ENCODE results near the gene DGKB. TPM values are rescaled to one million over a fixed set of nuclear protein-coding genes. Genes with fewer than 3 reads are reported as not detected.
"Not testable (repeated sequence)": the region's sequence is repeated elsewhere in the genome, so short reads cannot be mapped to it uniquely, and the experiment has no call there.

The DGKB gene
- total RNA-seq, 6 experiments from 2014 or later, result 0.23 to 0.76 (median 0.61) TPM

GRCh38 chr7:14289957-14290356, 612.6 kb downstream of the DGKB start:
- H3K36me3 Mint-ChIP-seq (ENCODE audit: low read depth), result no peaks in the 10 kb centered on the region
- no peak for TF ChIP-seq CTCF (IDR thresholded peaks at IDR 0.05)
- no peaks in the 10 kb centered on the region for H3K4me1 Mint-ChIP-seq (ENCODE audit: low read depth)
- no peak for DNase-seq
- no peaks in the 10 kb centered on the region for H3K9me3 Mint-ChIP-seq
- H3K27me3 Mint-ChIP-seq (ENCODE audit: insufficient read depth), result no peaks in the 10 kb centered on the region
- no peak overlapping the region for H3K4me3 Mint-ChIP-seq
- no peak overlapping the region for H3K27ac Mint-ChIP-seq

GRCh38 chr7:14288701-14289100, 613.9 kb downstream of the DGKB start:
- no peaks in the 10 kb centered on the region for H3K4me1 Mint-ChIP-seq (ENCODE audit: low read depth)

GRCh38 chr7:14287398-14287797, 615.2 kb downstream of the DGKB start:
- TF ChIP-seq CTCF (IDR thresholded peaks at IDR 0.05), result no peak
- H3K27ac Mint-ChIP-seq, result no peak overlapping the region
- no peak overlapping the region for H3K4me3 Mint-ChIP-seq
- no peak for DNase-seq
- no peaks in the 10 kb centered on the region for H3K27me3 Mint-ChIP-seq (ENCODE audit: insufficient read depth)
- H3K9me3 Mint-ChIP-seq, result no peaks in the 10 kb centered on the region
- no peaks in the 10 kb centered on the region for H3K36me3 Mint-ChIP-seq (ENCODE audit: low read depth)
- H3K4me1 Mint-ChIP-seq (ENCODE audit: low read depth), result no peaks in the 10 kb centered on the region

More at GRCh38 chr7:14288701-14289100, 613.9 kb downstream of the DGKB start:
- Mint-ChIP-seq H3K9me3 (no peaks in the 10 kb centered on the region), H3K27ac (no peak overlapping the region), H3K4me3 (no peak overlapping the region), H3K27me3 (ENCODE audit: insufficient read depth) (no peaks in the 10 kb centered on the region), H3K36me3 (ENCODE audit: low read depth) (no peaks in the 10 kb centered on the region)
- TF ChIP-seq CTCF (IDR thresholded peaks at IDR 0.05), result no peak
- no peak for DNase-seq

DNA sequence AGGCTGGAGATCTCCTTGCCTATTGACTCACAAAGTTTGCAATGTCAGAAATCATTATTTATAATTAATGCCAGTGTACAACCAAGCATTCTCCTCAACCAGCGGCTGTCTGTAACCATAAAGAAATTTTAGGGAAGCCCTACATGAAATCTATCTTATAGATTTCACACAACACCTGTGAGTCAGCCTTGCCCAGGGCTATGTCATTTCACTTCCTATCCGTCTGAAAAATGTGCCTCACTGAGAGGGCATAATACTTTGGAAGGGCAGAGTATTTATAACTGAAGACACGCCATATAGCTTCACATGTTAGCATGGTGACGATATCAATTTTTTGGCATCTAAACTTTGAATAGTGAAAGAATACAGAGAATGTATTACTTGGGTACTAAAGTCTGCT, 616.5 kb downstream of the DGKB start:
- Mint-ChIP-seq H3K9me3 (no peaks in the 10 kb centered on the region), H3K27ac (no peak overlapping the region), H3K4me3 (no peak overlapping the region), H3K27me3 (ENCODE audit: insufficient read depth) (no peaks in the 10 kb centered on the region), H3K4me1 (ENCODE audit: low read depth) (no peaks in the 10 kb centered on the region), H3K36me3 (ENCODE audit: low read depth) (no peaks in the 10 kb centered on the region)
- TF ChIP-seq CTCF (IDR thresholded peaks at IDR 0.05), result no peak
- no peak for DNase-seq

DNA sequence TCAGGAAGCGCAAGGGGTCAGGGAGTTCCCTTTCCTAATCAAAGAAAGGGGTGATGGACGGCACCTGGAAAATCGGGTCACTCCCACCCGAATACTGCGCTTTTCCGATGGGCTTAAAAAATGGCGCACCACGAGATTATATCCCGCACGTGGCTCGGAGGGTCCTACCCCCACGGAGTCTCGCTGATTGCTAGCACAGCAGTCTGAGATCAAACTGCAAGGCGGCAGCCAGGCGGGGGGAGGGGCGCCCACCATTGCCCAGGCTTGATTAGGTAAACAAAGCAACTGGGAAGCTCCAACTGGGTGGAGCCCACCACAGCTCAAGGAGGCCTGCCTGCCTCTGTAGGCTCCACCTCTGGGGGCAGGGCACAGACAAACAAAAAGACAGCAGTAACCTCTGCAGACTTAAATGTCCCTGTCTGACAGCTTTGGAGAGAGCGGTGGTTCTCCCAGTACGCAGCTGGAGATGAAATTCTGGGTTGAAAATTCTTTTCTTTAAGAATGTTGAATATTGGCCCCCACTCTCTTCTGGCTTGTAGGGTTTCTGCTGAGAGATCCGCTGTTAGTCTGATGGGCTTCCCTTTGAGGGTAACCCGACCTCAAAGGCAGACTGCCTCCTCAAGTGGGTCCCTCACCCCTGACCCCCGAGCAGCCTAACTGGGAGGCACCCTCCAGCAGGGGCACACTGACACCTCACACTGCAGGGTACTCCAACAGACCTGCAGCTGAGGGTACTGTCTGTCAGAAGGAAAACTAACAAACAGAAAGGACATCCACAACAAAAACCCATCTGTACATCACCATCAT, 623.3 kb downstream of the DGKB start:
- H3K4me3 Mint-ChIP-seq; DNase-seq; H3K4me1 Mint-ChIP-seq (ENCODE audit: low read depth); H3K27me3 Mint-ChIP-seq (ENCODE audit: insufficient read depth); H3K36me3 Mint-ChIP-seq (ENCODE audit: low read depth); H3K27ac Mint-ChIP-seq: not testable (repeated sequence)
- H3K9me3 Mint-ChIP-seq, result peaks cover 11% of the 10 kb centered on the region; the same call in 1 of the 2 replicates

DNA sequence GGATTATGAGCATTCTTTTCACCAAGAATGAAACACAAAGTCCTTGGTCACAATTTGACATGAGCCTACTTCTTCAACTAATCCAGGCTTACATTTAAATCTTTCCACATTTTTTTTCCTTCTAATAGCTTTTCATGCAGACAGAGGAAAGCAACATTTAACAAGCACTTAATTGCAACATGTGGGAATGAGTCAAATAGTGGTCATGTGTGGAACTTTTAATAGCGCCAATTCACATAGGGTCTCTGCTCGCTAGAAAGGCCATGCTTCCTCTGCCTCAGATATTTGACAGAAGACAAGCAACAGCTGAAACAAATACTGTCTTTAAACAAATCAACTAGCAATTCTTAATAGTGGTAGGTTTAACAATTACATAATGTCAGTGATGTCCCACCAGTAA, 627.2 kb downstream of the DGKB start:
- no peak overlapping the region for H3K4me3 Mint-ChIP-seq
- no peaks in the 10 kb centered on the region; the same call in 1 of the 2 replicates for H3K4me1 Mint-ChIP-seq (ENCODE audit: low read depth)
- no peaks in the 10 kb centered on the region for H3K36me3 Mint-ChIP-seq (ENCODE audit: low read depth)
- no peaks in the 10 kb centered on the region for H3K27me3 Mint-ChIP-seq (ENCODE audit: insufficient read depth)
- H3K27ac Mint-ChIP-seq, result no peak overlapping the region
- peaks cover 11% of the 10 kb centered on the region; the same call in 1 of the 2 replicates for H3K9me3 Mint-ChIP-seq
- DNase-seq, result no peak
- no peak for TF ChIP-seq CTCF (IDR thresholded peaks at IDR 0.05)
